Gastroesophageal sphincter (tissue), 3 donors: Measurements from ENCODE around the gene TMEM176B.

Experiments
- CTCF ChIP-seq, 4 experiments: fragments of 200-600 bp in 2 of 4; fragments of 450-650 bp in 2 of 4; sonication (generic) in 1 of 4; IDR thresholded peaks; one replicate each; pipeline ENCODE4 v1.5.1; 2017 to 2019; ENCODE audit warnings: antibody characterized with exemption in 4 of 4, mild to moderate bottlenecking in 2 of 4, moderate library complexity in 2 of 4
- EP300 ChIP-seq: sonication (generic); formaldehyde crosslinking; IDR thresholded peaks from one replicate; pipeline ENCODE4 v1.6.1; 2017; ENCODE audit warnings: antibody characterized with exemption, mild to moderate bottlenecking
- POLR2A ChIP-seq, 2 donors: fragments of 450-650 bp; IDR thresholded peaks; one replicate each; pipeline ENCODE4 v1.6.1; 2017; ENCODE audit warnings: antibody characterized with exemption in 2 of 2, mild to moderate bottlenecking in 2 of 2, moderate library complexity in 1 of 2
- POLR2AphosphoS5 ChIP-seq: sonication (generic); formaldehyde crosslinking; IDR thresholded peaks from one replicate; pipeline ENCODE4 v1.6.1; 2017; ENCODE audit warnings: antibody characterized with exemption

GRCh38 chr7:150801946-150802771 lies 2.0 kb upstream of the TMEM176B start:
- TF ChIP-seq CTCF (IDR thresholded peaks at IDR 0.05) = no peak
- no peak for TF ChIP-seq POLR2AphosphoS5
- TF ChIP-seq POLR2A (IDR thresholded peaks at IDR 0.05) = no peak
- TF ChIP-seq EP300 = no peak
